ENCODE measurements around the gene BABAM2.
"Not testable (repeated sequence)": the region's sequence is repeated elsewhere in the genome, so short reads cannot be mapped to it uniquely, and the experiment has no call there.

BABAM2 gene

GRCh38 chr2:28113771-28114170, 223.2 kb downstream of the BABAM2 start:
- DNase-seq (ENCODE audit: low read depth, low spot score), result not testable (repeated sequence)

- DNase-seq (ENCODE audit: low read depth, low spot score), result no peak
Measured at GRCh38 chr2:28117104-28117596, 226.6 kb downstream of the BABAM2 start.

GRCh38 chr2:28119631-28120030, 229.1 kb downstream of the BABAM2 start:
- no peak for DNase-seq (ENCODE audit: low read depth, low spot score)

- no peak for DNase-seq (ENCODE audit: low read depth, low spot score)
Measured at GRCh38 chr2:28128281-28128950, 237.9 kb downstream of the BABAM2 start.

GRCh38 chr2:28129955-28130695, 239.6 kb downstream of the BABAM2 start:
- no peak for DNase-seq (ENCODE audit: low read depth, low spot score)

GRCh38 chr2:28133778-28134177, 243.2 kb downstream of the BABAM2 start:
- no peak for DNase-seq (ENCODE audit: low read depth, low spot score)

GRCh38 chr2:28134262-28134812, 243.8 kb downstream of the BABAM2 start:
- no peak for DNase-seq (ENCODE audit: low read depth, low spot score)

GRCh38 chr2:28134857-28135256, 244.3 kb downstream of the BABAM2 start:
- DNase-seq (ENCODE audit: low read depth, low spot score), result no peak

- DNase-seq (ENCODE audit: low read depth, low spot score), result no peak
Measured at GRCh38 chr2:28135324-28135723, 244.8 kb downstream of the BABAM2 start.

GRCh38 chr2:28135799-28136198, 245.3 kb downstream of the BABAM2 start:
- no peak for DNase-seq (ENCODE audit: low read depth, low spot score)

GRCh38 chr2:28136556-28136955, 246.0 kb downstream of the BABAM2 start:
- no peak for DNase-seq (ENCODE audit: low read depth, low spot score)

GRCh38 chr2:28137221-28137620, 246.7 kb downstream of the BABAM2 start:
- DNase-seq (ENCODE audit: low read depth, low spot score), result peak; percentile 72

GRCh38 chr2:28142386-28142785, 251.9 kb downstream of the BABAM2 start:
- DNase-seq (ENCODE audit: low read depth, low spot score), result no peak

GRCh38 chr2:28148000-28148399, 257.5 kb downstream of the BABAM2 start:
- DNase-seq (ENCODE audit: low read depth, low spot score), result no peak

GRCh38 chr2:28148566-28148965, 258.0 kb downstream of the BABAM2 start:
- DNase-seq (ENCODE audit: low read depth, low spot score), result no peak

- DNase-seq (ENCODE audit: low read depth, low spot score), result no peak
Measured at GRCh38 chr2:28150236-28150915, 259.8 kb downstream of the BABAM2 start.

GRCh38 chr2:28150994-28151393, 260.5 kb downstream of the BABAM2 start:
- no peak for DNase-seq (ENCODE audit: low read depth, low spot score)

- no peak for DNase-seq (ENCODE audit: low read depth, low spot score)
Measured at GRCh38 chr2:28152585-28153280, 262.2 kb downstream of the BABAM2 start.

GRCh38 chr2:28153851-28154250, 263.3 kb downstream of the BABAM2 start:
- DNase-seq (ENCODE audit: low read depth, low spot score), result no peak

GRCh38 chr2:28155086-28155485, 264.6 kb downstream of the BABAM2 start:
- no peak for DNase-seq (ENCODE audit: low read depth, low spot score)

- DNase-seq (ENCODE audit: low read depth, low spot score), result no peak
Measured at GRCh38 chr2:28155627-28156026, 265.1 kb downstream of the BABAM2 start.

GRCh38 chr2:28158791-28159190, 268.3 kb downstream of the BABAM2 start:
- DNase-seq (ENCODE audit: low read depth, low spot score), result no peak

All from brain pericyte (primary cell).